Prostate gland (tissue), 2 donors: ENCODE results near the gene TSPAN18. TPM values are rescaled to one million over a fixed set of nuclear protein-coding genes. Genes with fewer than 3 reads are reported as not detected.

ENCODE experiments used
- DNase-seq: peaks from one replicate; pipeline ENCODE4 v3.0.0-alpha.2; 2019; ENCODE audit warnings: low spot score
- H3K27ac ChIP-seq, 2 donors: fragments of 200-600 bp; sonication (generic); 2 replicates each; pipeline ENCODE4 v1.5.1; 2017 to 2019
- H3K27me3 ChIP-seq: fragments of 200-600 bp; sonication (generic); replicated peaks from 2 replicates; pipeline ENCODE4 v1.5.1; 2019; ENCODE audit not compliant: insufficient read depth
- H3K36me3 ChIP-seq, 2 donors: fragments of 200-600 bp; sonication (generic); 1 replicate in 1 of 2; 2 replicates in 1 of 2; pipeline versions ENCODE4 v1.5.1 to v1.8.1; 2017 to 2019
- H3K4me1 ChIP-seq: fragments of 200-600 bp; sonication (generic); replicated peaks from 2 replicates; pipeline ENCODE4 v1.5.1; 2019
- H3K4me3 ChIP-seq, 2 donors: fragments of 200-600 bp; sonication (generic); 2 replicates each; pipeline ENCODE4 v1.5.1; 2017 to 2019
- H3K9me3 ChIP-seq: fragments of 200-600 bp; sonication (generic); 2 replicates; pipeline ENCODE4 v1.5.1; 2017
- POLR2A ChIP-seq: fragments of 450-650 bp; IDR thresholded peaks from one replicate; pipeline ENCODE4 v1.6.1; 2016; ENCODE audit warnings: antibody characterized with exemption, mild to moderate bottlenecking
- POLR2AphosphoS5 ChIP-seq: sonication (generic); formaldehyde crosslinking; IDR thresholded peaks from one replicate; pipeline ENCODE4 v1.6.1; 2017; ENCODE audit warnings: antibody characterized with exemption
- WGBS: methylation state at CpG from one replicate; pipeline ENCODE4 v1.1.5; 2018; 5-methylcytosine and 5-hydroxymethylcytosine counted together
- intact Hi-C: fragments of 100-400 bp; cut with DNase I; formaldehyde crosslinking; loops from one replicate; pipeline ENCODE4 v1.14.2; 2022
- total RNA-seq, 2 donors: library from RNA; depleted of rRNA; stranded (reverse); fragments of >200 nt; gene quantifications; one replicate each; pipeline ENCODE4 v1.1.0, GENCODE V29; 2016
- TF ChIP-seq, protein P1 (sequence below), 4 experiments: fragments of 200-600 bp in 2 of 4; fragments of 450-650 bp in 2 of 4; sonication (generic) in 2 of 4; IDR thresholded peaks; 1 replicate in 3 of 4; 2 replicates in 1 of 4; pipeline ENCODE4 v1.5.1; 2016 to 2019; ENCODE audit warnings: antibody characterized with exemption in 4 of 4, mild to moderate bottlenecking in 2 of 4, moderate library complexity in 2 of 4

TSPAN18 gene
- total RNA-seq, 2 donors from 2014 or later: 4.1 to 6.6 TPM

- Histone ChIP-seq H3K4me3 (no peak overlapping the region), H3K27me3 (no peaks in the 10 kb centered on the region), H3K36me3 (no peaks in the 10 kb centered on the region), H3K9me3 (no peaks in the 10 kb centered on the region), H3K4me1 (no peaks in the 10 kb centered on the region), H3K27ac (no peak overlapping the region)
- no peak for DNase-seq
- intact Hi-C loops: no loop called here
- 68% methylated on average over 13 of the region's 13 CpGs for WGBS
- TF ChIP-seq POLR2A (no peak), POLR2AphosphoS5 (no peak)
- TF ChIP-seq, protein P1, sequence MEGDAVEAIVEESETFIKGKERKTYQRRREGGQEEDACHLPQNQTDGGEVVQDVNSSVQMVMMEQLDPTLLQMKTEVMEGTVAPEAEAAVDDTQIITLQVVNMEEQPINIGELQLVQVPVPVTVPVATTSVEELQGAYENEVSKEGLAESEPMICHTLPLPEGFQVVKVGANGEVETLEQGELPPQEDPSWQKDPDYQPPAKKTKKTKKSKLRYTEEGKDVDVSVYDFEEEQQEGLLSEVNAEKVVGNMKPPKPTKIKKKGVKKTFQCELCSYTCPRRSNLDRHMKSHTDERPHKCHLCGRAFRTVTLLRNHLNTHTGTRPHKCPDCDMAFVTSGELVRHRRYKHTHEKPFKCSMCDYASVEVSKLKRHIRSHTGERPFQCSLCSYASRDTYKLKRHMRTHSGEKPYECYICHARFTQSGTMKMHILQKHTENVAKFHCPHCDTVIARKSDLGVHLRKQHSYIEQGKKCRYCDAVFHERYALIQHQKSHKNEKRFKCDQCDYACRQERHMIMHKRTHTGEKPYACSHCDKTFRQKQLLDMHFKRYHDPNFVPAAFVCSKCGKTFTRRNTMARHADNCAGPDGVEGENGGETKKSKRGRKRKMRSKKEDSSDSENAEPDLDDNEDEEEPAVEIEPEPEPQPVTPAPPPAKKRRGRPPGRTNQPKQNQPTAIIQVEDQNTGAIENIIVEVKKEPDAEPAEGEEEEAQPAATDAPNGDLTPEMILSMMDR (IDR thresholded peaks at IDR 0.05): no peak
These were observed 159.4 kb downstream of the TSPAN18 start for GRCh38 chr11:44885919-44886789.

DNA sequence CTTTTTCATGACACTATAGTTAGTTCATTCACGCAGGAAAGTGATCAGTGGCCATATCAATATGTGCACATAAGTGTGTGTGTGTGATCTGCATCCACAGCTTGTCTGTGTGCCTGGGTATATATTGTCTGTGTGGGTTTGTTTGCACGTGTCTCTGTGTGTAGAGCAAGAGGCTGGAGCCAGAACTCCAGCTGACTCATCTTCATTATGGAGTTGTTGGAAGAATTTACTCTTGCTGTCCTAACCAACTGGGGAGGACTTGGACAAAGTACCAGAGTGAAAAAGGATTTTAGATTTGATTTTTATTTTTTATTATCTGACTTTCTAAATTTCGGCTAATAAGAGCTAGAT is 160.0 kb downstream of the TSPAN18 start:
- WGBS: 39% methylated on average over 3 of the region's 3 CpGs
- H3K4me1 ChIP-seq: no peaks in the 10 kb centered on the region
- intact Hi-C loops: no loop called here
- DNase-seq: no peak
- no peak overlapping the region for H3K4me3 ChIP-seq
- no peaks in the 10 kb centered on the region for H3K27me3 ChIP-seq
- no peaks in the 10 kb centered on the region for H3K9me3 ChIP-seq
- no peaks in the 10 kb centered on the region for H3K36me3 ChIP-seq
- H3K27ac ChIP-seq: no peak overlapping the region
- TF ChIP-seq POLR2AphosphoS5 (no peak), POLR2A (no peak)
- TF ChIP-seq, protein P1 (IDR thresholded peaks at IDR 0.05): no peak

GRCh38 chr11:44887636-44888035 is 160.9 kb downstream of the TSPAN18 start:
- WGBS: 72% methylated on average over 3 of the region's 3 CpGs
- TF ChIP-seq POLR2A (no peak), POLR2AphosphoS5 (no peak)
- TF ChIP-seq, protein P1 (IDR thresholded peaks at IDR 0.05): no peak
- no peaks in the 10 kb centered on the region for H3K9me3 ChIP-seq
- intact Hi-C loops: no loop called here
- H3K4me1 ChIP-seq: no peaks in the 10 kb centered on the region
- H3K4me3 ChIP-seq: no peak overlapping the region
- H3K27me3 ChIP-seq: no peaks in the 10 kb centered on the region
- no peaks in the 10 kb centered on the region for H3K36me3 ChIP-seq
- no peak for DNase-seq
- H3K27ac ChIP-seq: no peak overlapping the region

DNA sequence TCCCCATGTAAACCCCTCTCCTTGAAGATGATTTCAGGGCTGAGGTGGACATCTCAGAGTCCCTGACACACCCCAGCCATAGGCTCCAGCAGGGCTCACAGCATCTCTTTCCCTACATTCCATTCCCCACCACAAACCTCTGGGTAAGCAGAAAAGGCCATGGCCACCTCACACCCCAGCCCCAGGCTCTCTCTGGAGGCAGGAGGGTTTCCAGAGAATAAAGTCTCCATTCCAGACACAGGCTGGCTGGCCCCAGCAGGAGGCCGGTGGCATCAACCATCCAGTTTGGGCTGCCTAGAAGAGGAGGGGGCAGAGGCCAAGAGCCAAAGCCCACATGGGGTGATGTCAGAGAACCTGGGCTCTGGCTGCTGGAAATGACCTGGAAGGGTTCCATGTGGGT is 162.5 kb downstream of the TSPAN18 start:
- 75% methylated on average over 1 of the region's 1 CpG for WGBS

More for the DNA sequence above, 162.5 kb downstream of the TSPAN18 start:
- Histone ChIP-seq H3K27me3 (no peaks in the 10 kb centered on the region), H3K4me1 (no peaks in the 10 kb centered on the region), H3K4me3 (no peak overlapping the region), H3K9me3 (no peaks in the 10 kb centered on the region), H3K36me3 (no peaks in the 10 kb centered on the region), H3K27ac (no peak overlapping the region)
- no peak for DNase-seq
- intact Hi-C loops: no loop called here
- TF ChIP-seq POLR2AphosphoS5 (no peak), POLR2A (no peak)
- TF ChIP-seq, protein P1 (IDR thresholded peaks at IDR 0.05): no peak
